Measurements from ENCODE around the gene RXRB. TPM values are rescaled to one million over a fixed set of nuclear protein-coding genes. Genes with fewer than 3 reads are reported as not detected.

The RXRB gene
- polyA plus RNA-seq, 1 of the 3 experiments (the other 2 are of a cell fraction), result 45.8 TPM

GRCh38 chr6:33199687-33200218 is 712 bp downstream of the RXRB start:
- Histone ChIP-seq H3K36me3 (replicated peaks in 1 of 2; ENCODE audit: control insufficient read depth in 1 of 2, insufficient read depth in 2 of 2, low read length in 1 of 2) (peaks cover 34 to 51% of the 10 kb centered on the region in 2 experiments), H3K9me2 (no peaks in the 10 kb centered on the region), H3K79me2 (ENCODE audit: insufficient read depth) (peaks cover 64% of the 10 kb centered on the region), H3K4me1 (ENCODE audit: control insufficient read depth in 1 of 2, insufficient read depth in 2 of 2, low read depth in 1 of 2, low read length in 1 of 2) (peaks cover 11 to 34% of the 10 kb centered on the region in 2 experiments; a peak in 2 of 4 replicates), H3K27ac (ENCODE audit: low read depth in 2 of 2, low read length in 1 of 2) (peak overlapping the region; percentile 97 to 99), H2AFZ (ENCODE audit: low read depth) (no peak overlapping the region), H3K4me2 (peak overlapping the region; percentile 98), H3K9ac (peak overlapping the region; percentile 96), H4K20me1 (ENCODE audit: insufficient read depth) (peaks cover 26% of the 10 kb centered on the region), H3K9me3 (no peaks in the 10 kb centered on the region), H3K4me3 (ENCODE audit: low read depth in 2 of 2, low read length in 1 of 2) (peak overlapping the region; percentile 82 to 97), H3K27me3 (ENCODE audit: insufficient read depth) (no peaks in the 10 kb centered on the region), H3F3A (replicated peaks; ENCODE audit: insufficient read depth) (peaks cover 14% of the 10 kb centered on the region)
- ChIA-PET POLR2A (interaction anchor here (1.2 kb wide), 1 partner anchor 9 kb away, joined by 3 read pairs; the partner anchor contains the start of gene RING1), CTCF (interaction anchor here (0.6 to 3.7 kb wide), 2 partner anchors 9 to 78 kb away, joined by 3 to 27 read pairs; partner anchors contain the start of gene RING1)
- WGBS (ENCODE audit: low lambda C conversion rate), result 3% methylated on average over 22 of the region's 26 CpGs
- TF ChIP-seq MXI1 (IDR thresholded peaks at IDR 0.05; ENCODE audit: low read depth, low read length), result peak; percentile 65; the same call in 1 of the 2 replicates
- TF ChIP-seq MAX (IDR thresholded peaks at IDR 0.05; ENCODE audit: low read depth), result peak; percentile 56; the same call in 1 of the 2 replicates
- TF ChIP-seq USF1 (IDR thresholded peaks at IDR 0.05; ENCODE audit: borderline replicate concordance, low read depth), result no peak
- TF ChIP-seq CTCF (IDR thresholded peaks at IDR 0.05), result no peak
- TF ChIP-seq TCF12 (IDR thresholded peaks at IDR 0.05), result no peak
- DNase-seq, result no peak

GRCh38 chr6:33198853-33199436 is 1.5 kb downstream of the RXRB start:
- Histone ChIP-seq H3K79me2 (ENCODE audit: insufficient read depth) (peaks cover 64% of the 10 kb centered on the region), H3K27ac (ENCODE audit: low read depth in 2 of 2, low read length in 1 of 2) (no peak overlapping the region), H3K4me3 (ENCODE audit: low read depth in 2 of 2, low read length in 1 of 2) (peak overlapping the region; percentile 82 to 97), H2AFZ (ENCODE audit: low read depth) (no peak overlapping the region), H3K9me3 (no peaks in the 10 kb centered on the region), H4K20me1 (ENCODE audit: insufficient read depth) (peaks cover 26% of the 10 kb centered on the region), H3K4me1 (ENCODE audit: control insufficient read depth in 1 of 2, insufficient read depth in 2 of 2, low read depth in 1 of 2, low read length in 1 of 2) (peaks cover 11 to 31% of the 10 kb centered on the region in 2 experiments; a peak in 2 of 4 replicates), H3F3A (replicated peaks; ENCODE audit: insufficient read depth) (peaks cover 17% of the 10 kb centered on the region), H3K4me2 (peak overlapping the region; percentile 98), H3K27me3 (ENCODE audit: insufficient read depth) (no peaks in the 10 kb centered on the region), H3K36me3 (replicated peaks in 1 of 2; ENCODE audit: control insufficient read depth in 1 of 2, insufficient read depth in 2 of 2, low read length in 1 of 2) (peaks cover 34 to 59% of the 10 kb centered on the region in 2 experiments), H3K9me2 (no peaks in the 10 kb centered on the region), H3K9ac (peak overlapping the region; percentile 96)
- CTCF ChIA-PET, result interaction anchor here (3.6 to 3.7 kb wide), 2 partner anchors 10 to 37 kb away, joined by 27 to 50 read pairs; partner anchors contain the start of gene RING1
- 30% methylated on average over 3 of the region's 3 CpGs for WGBS (ENCODE audit: low lambda C conversion rate)
- TF ChIP-seq TAF1 (IDR thresholded peaks at IDR 0.05; ENCODE audit: borderline replicate concordance, low read depth, low read length), result no peak
- TF ChIP-seq RFX5 (IDR thresholded peaks at IDR 0.05; ENCODE audit: low read length), result no peak
- no peak for TF ChIP-seq FOXJ3 (CRISPR knock-in tag; IDR thresholded peaks at IDR 0.05)
- TF ChIP-seq MAX (IDR thresholded peaks at IDR 0.05; ENCODE audit: low read depth), result no peak
- no peak for TF ChIP-seq SIN3A (IDR thresholded peaks at IDR 0.05; ENCODE audit: borderline replicate concordance, low read depth, low read length)
- no peak for TF ChIP-seq MEF2A (IDR thresholded peaks at IDR 0.05; ENCODE audit: borderline replicate concordance, low read depth)
- no peak for TF ChIP-seq ELF1 (IDR thresholded peaks at IDR 0.05)
- TF ChIP-seq MXI1 (IDR thresholded peaks at IDR 0.05; ENCODE audit: low read depth, low read length), result no peak
- POLR2A ChIA-PET, result interaction anchor here (1.2 kb wide), 1 partner anchor 9 kb away, joined by 3 read pairs; the partner anchor contains the start of gene RING1
- DNase-seq, result no peak

Data from SK-N-SH (cell line).